IMR-90 (cell line): ENCODE data around the gene MUTYH. TPM values are rescaled to one million over a fixed set of nuclear protein-coding genes. Genes with fewer than 3 reads are reported as not detected.

ENCODE experiments used
- ATAC-seq: fragments of 200-7000 bp; cut with Tn5 transposase; 2 replicates; pipeline ENCODE4 v1.9.1; 2020; ENCODE audit warnings: low read depth, mild to moderate bottlenecking, moderate library complexity
- BruUV-seq: library from RNA; stranded (reverse); fragments of 400-500 nt; replicated peaks from 2 replicates; lab custom pipeline; 2021; lab: Mats Ljungman, UMichigan
- CTCF ChIA-PET: fragments of 300-600 bp; formaldehyde crosslinking; extraction: SDS; loops from one replicate; lab custom pipeline; 2021; ENCODE audit warnings: antibody characterized with exemption; lab: Yijun Ruan, JAX
- POLR2A ChIA-PET: fragments of 300-600 bp; sonication (Branson Sonifier 250); formaldehyde crosslinking; loops from one replicate; lab custom pipeline; 2022; ENCODE audit warnings: antibody characterized with exemption; ENCODE audit not compliant: unreplicated experiment; lab: Charles Lee
- DNase-seq: peaks from one replicate; pipeline ENCODE4 v3.0.0; 2013
- H2AFZ ChIP-seq: replicated peaks from 2 replicates; pipeline ENCODE3; 2013; ENCODE audit warnings: low read length, mild to moderate bottlenecking; ENCODE audit not compliant: poor library complexity
- H2AK5ac ChIP-seq: 2 replicates; pipeline ENCODE4 v1.6.1; 2013; ENCODE audit warnings: low read depth, low read length, inconsistent platforms
- H2AK9ac ChIP-seq: replicated peaks from 2 replicates; pipeline ENCODE3; 2013; ENCODE audit warnings: mild to moderate bottlenecking, low read depth, low read length, moderate library complexity; ENCODE audit not compliant: poor library complexity
- H2BK120ac ChIP-seq: 2 replicates; pipeline ENCODE4 v1.6.1; 2013; ENCODE audit warnings: low read depth, low read length, inconsistent platforms
- H2BK15ac ChIP-seq: 3 replicates; pipeline ENCODE4 v1.6.1; 2013; ENCODE audit warnings: low read depth, low read length, inconsistent platforms
- H2BK20ac ChIP-seq: 2 replicates; pipeline ENCODE4 v1.6.1; 2013; ENCODE audit warnings: low read depth, mild to moderate bottlenecking, inconsistent platforms, low read length, moderate library complexity
- H2BK5ac ChIP-seq: 2 replicates; pipeline ENCODE4 v1.6.1; 2013; ENCODE audit warnings: mild to moderate bottlenecking, low read depth, low read length, inconsistent platforms; ENCODE audit not compliant: poor library complexity, severe bottlenecking
- H3K14ac ChIP-seq: replicated peaks from 2 replicates; pipeline ENCODE4 v1.6.1; 2013; ENCODE audit warnings: low read depth, low read length, inconsistent platforms
- H3K18ac ChIP-seq: 2 replicates; pipeline ENCODE4 v1.6.1; 2013; ENCODE audit warnings: low read depth, low read length, control low read depth
- H3K23ac ChIP-seq: 2 replicates; pipeline ENCODE4 v1.6.1; 2013; ENCODE audit warnings: low read depth, low read length, inconsistent platforms
- H3K27ac ChIP-seq: 2 replicates; pipeline ENCODE4 v1.5.1; 2013; ENCODE audit warnings: mild to moderate bottlenecking, control low read depth, low read length; ENCODE audit not compliant: insufficient read depth
- H3K27me3 ChIP-seq: 2 replicates; pipeline ENCODE4 v1.6.1; 2013; ENCODE audit warnings: low read length; ENCODE audit not compliant: control insufficient read depth, insufficient read depth
- H3K36me3 ChIP-seq: 2 replicates; pipeline ENCODE4 v1.6.1; 2013; ENCODE audit warnings: low read length, mixed read lengths; ENCODE audit not compliant: control insufficient read depth, insufficient read depth
- H3K4ac ChIP-seq: 2 replicates; pipeline ENCODE4 v1.6.1; 2013; ENCODE audit warnings: low read depth, low read length, inconsistent platforms
- H3K4me1 ChIP-seq: 2 replicates; pipeline ENCODE4 v1.6.1; 2013; ENCODE audit warnings: low read length, mixed read lengths; ENCODE audit not compliant: control insufficient read depth, insufficient read depth
- H3K4me2 ChIP-seq: 2 replicates; pipeline ENCODE4 v1.6.1; 2013; ENCODE audit warnings: low read depth, mild to moderate bottlenecking, control low read depth, low read length, moderate library complexity
- H3K4me3 ChIP-seq: 2 replicates; pipeline ENCODE4 v1.5.1; 2013; ENCODE audit warnings: low read depth, mild to moderate bottlenecking, control low read depth, low read length, moderate library complexity; ENCODE audit not compliant: insufficient read depth
- H3K56ac ChIP-seq: 2 replicates; pipeline ENCODE4 v1.6.1; 2013; ENCODE audit warnings: low read length, inconsistent platforms; ENCODE audit not compliant: insufficient read depth; ENCODE audit errors: extremely low read depth
- H3K79me1 ChIP-seq, 2 experiments: 2 replicates each; pipeline ENCODE4 v1.6.1; 2013; ENCODE audit warnings: low read length in 2 of 2, inconsistent platforms in 1 of 2, low read depth in 1 of 2
- H3K9ac ChIP-seq: 2 replicates; pipeline ENCODE4 v1.6.1; 2013; ENCODE audit warnings: low read depth, low read length, control low read depth
- H3K9me1 ChIP-seq: 2 replicates; pipeline ENCODE4 v1.6.1; 2013; ENCODE audit warnings: low read length, inconsistent platforms; ENCODE audit not compliant: insufficient read depth
- H3K9me3 ChIP-seq: 2 replicates; pipeline ENCODE4 v1.6.1; 2013; ENCODE audit warnings: low read length; ENCODE audit not compliant: control insufficient read depth, insufficient read depth
- H4K20me1 ChIP-seq: 2 replicates; pipeline ENCODE4 v1.6.1; 2013; ENCODE audit warnings: low read length, inconsistent platforms; ENCODE audit not compliant: insufficient read depth
- H4K5ac ChIP-seq: 2 replicates; pipeline ENCODE4 v1.6.1; 2013; ENCODE audit warnings: mild to moderate bottlenecking, low read depth, low read length, control low read depth
- H4K8ac ChIP-seq, 2 experiments: 2 replicates each; pipeline ENCODE4 v1.6.1; 2013; ENCODE audit warnings: low read depth in 2 of 2, low read length in 2 of 2, control low read depth in 1 of 2, inconsistent platforms in 1 of 2
- H4K91ac ChIP-seq: 2 replicates; pipeline ENCODE4 v1.6.1; 2013; ENCODE audit warnings: low read depth, low read length, inconsistent platforms; ENCODE audit not compliant: insufficient read depth
- BHLHE40 ChIP-seq: fragments of 150-350 bp; IDR thresholded peaks from 2 replicates; pipeline ENCODE4 v1.6.1; 2016; ENCODE audit warnings: mild to moderate bottlenecking, low read depth, low read length
- CEBPB ChIP-seq: IDR thresholded peaks from 2 replicates; pipeline ENCODE4 v1.6.1; 2012; ENCODE audit warnings: low read depth, low read length, improper control_type of control experiment
- CHD1 ChIP-seq: IDR thresholded peaks from 2 replicates; pipeline ENCODE4 v1.6.1; 2012; ENCODE audit warnings: low read depth, low read length, improper control_type of control experiment
- FOS ChIP-seq: fragments of 150-350 bp; IDR thresholded peaks from 2 replicates; pipeline ENCODE4 v1.6.1; 2016; ENCODE audit warnings: low read depth, low read length
- MAFK ChIP-seq: IDR thresholded peaks from 2 replicates; pipeline ENCODE4 v1.6.1; 2012; ENCODE audit warnings: low read depth, low read length, improper control_type of control experiment
- MAZ ChIP-seq: IDR thresholded peaks from 2 replicates; pipeline ENCODE4 v1.6.1; 2012; ENCODE audit warnings: low read depth, mild to moderate bottlenecking, low read length, improper control_type of control experiment, moderate library complexity, borderline replicate concordance
- MXI1 ChIP-seq: IDR thresholded peaks from 2 replicates; pipeline ENCODE4 v1.6.1; 2012; ENCODE audit warnings: low read depth, mild to moderate bottlenecking, low read length, moderate library complexity, borderline replicate concordance
- NFE2L2 ChIP-seq: fragments of 150-350 bp; IDR thresholded peaks from 2 replicates; pipeline ENCODE4 v1.6.1; 2016; ENCODE audit warnings: low read depth, mild to moderate bottlenecking, low read length
- RAD21 ChIP-seq: IDR thresholded peaks from 2 replicates; pipeline ENCODE4 v1.6.1; 2012; ENCODE audit warnings: low read length, improper control_type of control experiment
- RCOR1 ChIP-seq: IDR thresholded peaks from 2 replicates; pipeline ENCODE4 v1.6.1; 2012; ENCODE audit warnings: mild to moderate bottlenecking, low read length, improper control_type of control experiment; ENCODE audit not compliant: insufficient replicate concordance
- RFX5 ChIP-seq: IDR thresholded peaks from 2 replicates; pipeline ENCODE4 v1.8.0; 2012; ENCODE audit warnings: low read depth, mild to moderate bottlenecking, low read length, moderate library complexity
- SMC3 ChIP-seq: fragments of 150-350 bp; IDR thresholded peaks from 2 replicates; pipeline ENCODE4 v1.6.1; 2016; ENCODE audit warnings: low read depth, mild to moderate bottlenecking, antibody characterized with exemption, low read length, moderate library complexity
- WGBS, 2 experiments: methylation state at CpG; one replicate each; pipeline versions ENCODE4 v1.1.5 to v1.1.7; 2013; ENCODE audit warnings: missing lambda C conversion rate in 2 of 2; ENCODE audit not compliant: insufficient read length in 1 of 2; ENCODE audit errors: extremely low coverage in 2 of 2; 5-methylcytosine and 5-hydroxymethylcytosine counted together
- dilution Hi-C: fragments of 300-500 bp; cut with HindIII; formaldehyde crosslinking; loops from one replicate; pipeline ENCODE4 v1.14.3; 2018; ENCODE audit warnings: low sequenced_read_pairs; ENCODE audit not compliant: unreplicated experiment
- in situ Hi-C: fragments of 300-500 bp; cut with MboI; formaldehyde crosslinking; loops from 3 replicates; pipeline ENCODE4 v1.14.3; 2019; ENCODE audit warnings: low sequenced_read_pairs, inconsistent platforms, mixed read lengths
- intact Hi-C: fragments of 100-400 bp; cut with micrococcal nuclease; formaldehyde crosslinking; loops from 2 replicates; pipeline ENCODE4 v1.10.0; 2022
- polyA plus RNA-seq, 3 experiments: library from polyadenylated mRNA; depleted of rRNA; stranded (reverse); fragments of >200 nt; gene quantifications; 2 replicates each; pipeline ENCODE4 v1.2.3, GENCODE V29; 2012; ENCODE audit warnings: low replicate concordance in 1 of 3
- total RNA-seq: library from RNA; depleted of rRNA; stranded (reverse); fragments of >200 nt; gene quantifications from 2 replicates; pipeline ENCODE4 v1.2.3, GENCODE V29; 2012
- TF ChIP-seq, protein P1 (sequence below): fragments of 150-350 bp; IDR thresholded peaks from 2 replicates; pipeline ENCODE4 v1.6.1; 2017; ENCODE audit warnings: mild to moderate bottlenecking, antibody characterized with exemption, low read length, low read depth
- TF ChIP-seq, protein P2 (sequence below): fragments of 150-350 bp; IDR thresholded peaks from 2 replicates; pipeline ENCODE4 v1.6.1; 2016; ENCODE audit warnings: low read depth, mild to moderate bottlenecking, low read length, moderate library complexity, borderline replicate concordance

Gene MUTYH
- total and polyA plus RNA-seq, 2 of the 4 experiments (the other 2 are of a cell fraction), result 9.1 to 14.6 TPM

DNA sequence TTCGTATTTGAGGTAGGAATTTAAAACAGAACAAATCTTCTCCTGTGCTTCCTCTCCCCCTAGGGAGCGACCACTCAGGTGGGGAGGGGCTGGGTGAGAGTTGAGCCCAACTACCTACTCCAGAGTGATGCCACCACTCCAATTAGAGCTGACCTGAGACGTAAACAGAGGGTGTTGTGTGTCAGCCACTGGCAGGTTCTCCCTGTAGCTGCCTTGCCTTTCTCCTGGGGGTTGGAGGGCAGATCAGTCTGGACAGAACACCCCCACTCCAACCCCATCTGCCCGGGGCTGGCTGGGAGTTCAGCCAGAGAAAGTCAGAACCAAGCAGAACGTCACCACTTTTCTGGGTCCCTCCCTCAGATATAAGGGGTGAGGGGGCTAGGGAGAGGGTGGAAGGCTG lies 11.6 kb downstream of the MUTYH start:
- no CpG with 5 or more reads among the region's 5 CpGs for WGBS, 2 experiments
- no peak overlapping the region for H3K4me3 ChIP-seq
- no peaks in the 10 kb centered on the region for H3K9me3 ChIP-seq
- no peak overlapping the region for H2BK20ac ChIP-seq
- H3K9me1 ChIP-seq, result peaks cover 3% of the 10 kb centered on the region; the same call in 1 of the 2 replicates
- H3K27ac ChIP-seq, result no peak overlapping the region
- dilution Hi-C loops (no loop called here), intact Hi-C loops (no loop called here), in situ Hi-C loops (no loop called here)
- no peak overlapping the region for H2BK15ac ChIP-seq
- no peaks in the 10 kb centered on the region for H3K79me1 ChIP-seq
- no peaks in the 10 kb centered on the region for H4K20me1 ChIP-seq
- H3K4me1 ChIP-seq, result no peaks in the 10 kb centered on the region
- no peak overlapping the region for H4K8ac ChIP-seq
- H4K91ac ChIP-seq, result no peak overlapping the region
- peaks cover 17% of the 10 kb centered on the region for H3K36me3 ChIP-seq
- H2BK120ac ChIP-seq, result no peak overlapping the region
- no TSS peak for BruUV-seq
- H3K56ac ChIP-seq, result no peak overlapping the region
- no peak overlapping the region for H2AK5ac ChIP-seq
- H2BK5ac ChIP-seq, result no peak overlapping the region
- TF ChIP-seq RCOR1 (no peak), CHD1 (no peak), FOS (no peak), BHLHE40 (no peak), SMC3 (no peak), RAD21 (no peak), MAZ (no peak), NFE2L2 (no peak), RFX5 (no peak), CEBPB (no peak), MAFK (no peak), MXI1 (no peak)
- TF ChIP-seq, protein P1, sequence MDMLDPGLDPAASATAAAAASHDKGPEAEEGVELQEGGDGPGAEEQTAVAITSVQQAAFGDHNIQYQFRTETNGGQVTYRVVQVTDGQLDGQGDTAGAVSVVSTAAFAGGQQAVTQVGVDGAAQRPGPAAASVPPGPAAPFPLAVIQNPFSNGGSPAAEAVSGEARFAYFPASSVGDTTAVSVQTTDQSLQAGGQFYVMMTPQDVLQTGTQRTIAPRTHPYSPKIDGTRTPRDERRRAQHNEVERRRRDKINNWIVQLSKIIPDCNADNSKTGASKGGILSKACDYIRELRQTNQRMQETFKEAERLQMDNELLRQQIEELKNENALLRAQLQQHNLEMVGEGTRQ, result no peak
- TF ChIP-seq, protein P2, sequence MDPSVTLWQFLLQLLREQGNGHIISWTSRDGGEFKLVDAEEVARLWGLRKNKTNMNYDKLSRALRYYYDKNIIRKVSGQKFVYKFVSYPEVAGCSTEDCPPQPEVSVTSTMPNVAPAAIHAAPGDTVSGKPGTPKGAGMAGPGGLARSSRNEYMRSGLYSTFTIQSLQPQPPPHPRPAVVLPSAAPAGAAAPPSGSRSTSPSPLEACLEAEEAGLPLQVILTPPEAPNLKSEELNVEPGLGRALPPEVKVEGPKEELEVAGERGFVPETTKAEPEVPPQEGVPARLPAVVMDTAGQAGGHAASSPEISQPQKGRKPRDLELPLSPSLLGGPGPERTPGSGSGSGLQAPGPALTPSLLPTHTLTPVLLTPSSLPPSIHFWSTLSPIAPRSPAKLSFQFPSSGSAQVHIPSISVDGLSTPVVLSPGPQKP, result no peak
- no peak overlapping the region for H4K5ac ChIP-seq
- H3K14ac ChIP-seq, result no peak overlapping the region
- no peaks in the 10 kb centered on the region for H3K27me3 ChIP-seq
- no peak overlapping the region for H3K4ac ChIP-seq
- H3K18ac ChIP-seq, result no peak overlapping the region
- no peak overlapping the region for H2AK9ac ChIP-seq
- CTCF ChIA-PET, result no interaction called here
- no peak overlapping the region for H3K9ac ChIP-seq
- POLR2A ChIA-PET, result no interaction called here
- ATAC-seq (no peak), DNase-seq (no peak)
- H3K4me2 ChIP-seq, result no peak overlapping the region
- no peak overlapping the region for H3K23ac ChIP-seq
- no peak overlapping the region for H2AFZ ChIP-seq
